Caco-2 (cell line): Measurements from ENCODE around the gene DPCD. TPM values are rescaled to one million over a fixed set of nuclear protein-coding genes. Genes with fewer than 3 reads are reported as not detected.

Experiments used
- BruUV-seq: library from RNA; stranded (reverse); fragments of 400-500 nt; replicated peaks from 2 replicates; lab custom pipeline; 2021; lab: Mats Ljungman, UMichigan
- CTCF ChIA-PET: fragments of 300-600 bp; sonication (Branson Sonifier 250); formaldehyde crosslinking; loops from one replicate; lab custom pipeline; 2022; ENCODE audit warnings: antibody characterized with exemption; lab: Charles Lee
- POLR2A ChIA-PET: fragments of 300-600 bp; sonication (Branson Sonifier 250); formaldehyde crosslinking; loops from one replicate; lab custom pipeline; 2022; ENCODE audit warnings: antibody characterized with exemption; lab: Charles Lee
- DNase-seq, 2 experiments: peaks; one replicate each; pipeline versions ENCODE4 v3.0.0 to v3.0.0-alpha.2; 2020 to 2022
- H3K27me3 ChIP-seq: replicated peaks from 2 replicates; pipeline ENCODE4 v1.6.0; 2011; ENCODE audit warnings: low read length; ENCODE audit not compliant: control insufficient read depth, insufficient read depth
- H3K36me3 ChIP-seq: 2 replicates; pipeline ENCODE4 v1.5.1; 2011; ENCODE audit warnings: low read length; ENCODE audit not compliant: control insufficient read depth, insufficient read depth
- H3K4me1 ChIP-seq: fragments of 250-450 bp; sonication (Bioruptor Pico); 2 replicates; pipeline ENCODE4 v1.5.1; 2020; ENCODE audit warnings: mild to moderate bottlenecking
- H3K4me3 ChIP-seq: 2 replicates; pipeline ENCODE4 v1.5.1; 2011; ENCODE audit warnings: low read depth, mild to moderate bottlenecking, control low read depth, low read length
- H3K9me3 ChIP-seq: fragments of 250-450 bp; sonication (Bioruptor Pico); 2 replicates; pipeline ENCODE4 v1.5.1; 2020; ENCODE audit warnings: mild to moderate bottlenecking, moderate library complexity
- H3K27ac Mint-ChIP-seq: one replicate; pipeline ENCODE4 v1.8.0; 2022; ENCODE audit warnings: mixed read lengths; ENCODE audit not compliant: unreplicated experiment
- H3K27me3 Mint-ChIP-seq: one replicate; pipeline ENCODE4 v1.8.0; 2022; ENCODE audit warnings: mixed read lengths; ENCODE audit not compliant: insufficient read depth, unreplicated experiment
- H3K36me3 Mint-ChIP-seq: one replicate; pipeline ENCODE4 v1.8.0; 2022; ENCODE audit warnings: mild to moderate bottlenecking, mixed read lengths; ENCODE audit not compliant: insufficient read depth, unreplicated experiment
- H3K4me1 Mint-ChIP-seq: one replicate; pipeline ENCODE4 v1.8.0; 2022; ENCODE audit warnings: low read depth, mixed read lengths; ENCODE audit not compliant: unreplicated experiment
- H3K4me3 Mint-ChIP-seq: one replicate; pipeline ENCODE4 v1.8.0; 2022; ENCODE audit warnings: mild to moderate bottlenecking, moderate library complexity, mixed read lengths; ENCODE audit not compliant: unreplicated experiment
- H3K9me3 Mint-ChIP-seq: one replicate; pipeline ENCODE4 v1.8.0; 2022; ENCODE audit warnings: mixed read lengths; ENCODE audit not compliant: unreplicated experiment
- intact Hi-C: fragments of 100-400 bp; cut with micrococcal nuclease; formaldehyde crosslinking; loops from one replicate; pipeline ENCODE4 v1.10.0; 2022; ENCODE audit not compliant: unreplicated experiment
- total RNA-seq: library from RNA; stranded (reverse); gene quantifications from 2 replicates; pipeline ENCODE4 v1.2.3, GENCODE V29; 2022
- TF ChIP-seq, protein P1 (sequence below), 2 experiments: fragments of 200-600 bp in 1 of 2; IDR thresholded peaks; 1 replicate in 1 of 2; 2 replicates in 1 of 2; pipeline versions ENCODE4 v1.5.1 to v1.8.0; 2011 to 2022; ENCODE audit warnings: antibody characterized with exemption in 1 of 2, control low read depth in 1 of 2, inconsistent platforms in 1 of 2, low read depth in 1 of 2, low read length in 1 of 2, mild to moderate bottlenecking in 1 of 2, moderate library complexity in 1 of 2; ENCODE audit not compliant: insufficient read depth in 1 of 2, severe bottlenecking in 1 of 2, unreplicated experiment in 1 of 2

Gene DPCD
- total RNA-seq, 1 experiment from 2014 or later, result 13.1 TPM

DNA sequence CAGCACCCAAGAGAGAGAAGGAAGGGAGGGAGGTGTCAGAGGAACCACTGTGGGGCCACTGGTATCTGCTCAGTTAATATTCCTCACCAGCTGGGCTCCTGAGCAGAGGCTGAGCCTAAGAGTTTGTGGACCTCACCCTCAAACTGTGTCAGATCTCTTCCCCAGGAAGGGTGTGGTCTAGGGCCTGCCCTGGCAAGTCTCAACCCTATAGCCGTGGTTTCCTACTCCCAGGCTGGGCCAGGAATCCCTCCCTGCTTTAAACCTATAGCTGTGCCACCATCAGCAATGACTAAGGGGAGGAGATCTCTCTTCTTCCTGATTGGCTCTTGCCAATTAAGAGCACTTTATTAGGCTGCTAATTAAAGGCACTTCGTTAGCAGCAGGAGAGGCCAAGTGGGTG lies 29.9 kb upstream of the DPCD start:
- DNase-seq, result no peak
- no TSS peak for BruUV-seq
- H3K27me3 Mint-ChIP-seq, result no peaks in the 10 kb centered on the region
- no peak overlapping the region for H3K4me3 Mint-ChIP-seq
- no peak overlapping the region for H3K27ac Mint-ChIP-seq
- H3K9me3 ChIP-seq, result no peaks in the 10 kb centered on the region
- H3K36me3 ChIP-seq, result no peaks in the 10 kb centered on the region
- no peaks in the 10 kb centered on the region for H3K27me3 ChIP-seq
- peaks cover 16% of the 10 kb centered on the region for H3K36me3 Mint-ChIP-seq
- TF ChIP-seq, protein P1, sequence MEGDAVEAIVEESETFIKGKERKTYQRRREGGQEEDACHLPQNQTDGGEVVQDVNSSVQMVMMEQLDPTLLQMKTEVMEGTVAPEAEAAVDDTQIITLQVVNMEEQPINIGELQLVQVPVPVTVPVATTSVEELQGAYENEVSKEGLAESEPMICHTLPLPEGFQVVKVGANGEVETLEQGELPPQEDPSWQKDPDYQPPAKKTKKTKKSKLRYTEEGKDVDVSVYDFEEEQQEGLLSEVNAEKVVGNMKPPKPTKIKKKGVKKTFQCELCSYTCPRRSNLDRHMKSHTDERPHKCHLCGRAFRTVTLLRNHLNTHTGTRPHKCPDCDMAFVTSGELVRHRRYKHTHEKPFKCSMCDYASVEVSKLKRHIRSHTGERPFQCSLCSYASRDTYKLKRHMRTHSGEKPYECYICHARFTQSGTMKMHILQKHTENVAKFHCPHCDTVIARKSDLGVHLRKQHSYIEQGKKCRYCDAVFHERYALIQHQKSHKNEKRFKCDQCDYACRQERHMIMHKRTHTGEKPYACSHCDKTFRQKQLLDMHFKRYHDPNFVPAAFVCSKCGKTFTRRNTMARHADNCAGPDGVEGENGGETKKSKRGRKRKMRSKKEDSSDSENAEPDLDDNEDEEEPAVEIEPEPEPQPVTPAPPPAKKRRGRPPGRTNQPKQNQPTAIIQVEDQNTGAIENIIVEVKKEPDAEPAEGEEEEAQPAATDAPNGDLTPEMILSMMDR (IDR thresholded peaks at IDR 0.05; ENCODE audit: insufficient read depth in 1 of 2, low read depth in 1 of 2, low read length in 1 of 2, severe bottlenecking in 1 of 2, unreplicated experiment in 1 of 2), result no peak
- H3K4me1 ChIP-seq, result no peaks in the 10 kb centered on the region
- POLR2A ChIA-PET, result no interaction called here
- H3K4me1 Mint-ChIP-seq, result no peaks in the 10 kb centered on the region
- no peaks in the 10 kb centered on the region for H3K9me3 Mint-ChIP-seq
- no peak overlapping the region for H3K4me3 ChIP-seq
- CTCF ChIA-PET, result no interaction called here
- intact Hi-C loops, result no loop called here

DNA sequence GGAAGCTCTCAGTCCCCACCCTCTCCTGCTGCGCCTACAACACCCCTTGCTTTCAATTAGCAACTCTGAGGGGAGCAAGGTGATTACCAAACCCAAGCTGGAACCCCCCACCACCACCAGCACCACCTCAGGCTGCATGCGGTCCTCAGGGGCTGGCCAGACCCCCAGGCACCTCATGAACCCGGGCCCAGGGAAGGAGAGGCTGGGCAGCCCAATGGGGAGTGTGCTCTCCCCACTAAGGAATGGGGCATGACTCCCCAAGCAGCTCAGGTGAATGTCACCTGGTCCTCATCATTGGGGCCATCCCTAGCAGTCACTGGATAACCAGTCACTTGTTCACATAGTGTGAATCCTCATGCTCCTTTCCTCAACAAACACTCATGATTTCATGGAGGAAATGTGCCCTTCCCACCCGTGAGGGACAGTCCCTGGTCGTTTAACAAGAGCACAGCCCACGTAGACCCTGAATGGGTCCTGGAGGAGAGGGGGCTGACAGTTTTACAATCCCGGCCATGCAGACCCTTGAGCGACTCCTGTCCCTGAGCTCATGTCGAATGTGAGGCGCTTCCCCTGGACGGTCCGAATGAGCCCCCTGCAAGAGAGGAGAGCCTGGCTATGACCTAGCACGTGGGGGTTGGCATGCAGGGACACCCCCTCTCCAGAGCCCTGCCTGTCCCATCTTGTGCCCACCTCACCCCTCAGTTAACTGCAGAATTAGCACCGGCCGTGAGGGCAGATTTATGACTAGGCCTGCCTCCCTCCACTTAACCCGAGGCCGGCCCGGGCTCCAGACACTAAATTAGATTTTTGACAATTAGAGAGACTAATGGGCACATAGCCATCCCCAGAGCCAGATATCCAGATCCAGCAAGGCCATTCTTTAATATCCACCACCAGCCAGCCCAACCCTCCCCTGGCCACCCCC lies 29.2 kb upstream of the DPCD start:
- Histone ChIP-seq H3K9me3 (no peaks in the 10 kb centered on the region), H3K4me1 (no peaks in the 10 kb centered on the region), H3K36me3 (no peaks in the 10 kb centered on the region), H3K4me3 (no peak overlapping the region), H3K27me3 (no peaks in the 10 kb centered on the region)
- no peak for DNase-seq
- TF ChIP-seq, protein P1 (IDR thresholded peaks at IDR 0.05; ENCODE audit: insufficient read depth in 1 of 2, low read depth in 1 of 2, low read length in 1 of 2, severe bottlenecking in 1 of 2, unreplicated experiment in 1 of 2), result no peak
- Mint-ChIP-seq H3K4me3 (no peak overlapping the region), H3K4me1 (no peaks in the 10 kb centered on the region), H3K27ac (no peak overlapping the region), H3K36me3 (peaks cover 16% of the 10 kb centered on the region), H3K27me3 (no peaks in the 10 kb centered on the region), H3K9me3 (no peaks in the 10 kb centered on the region)
- no TSS peak for BruUV-seq
- CTCF ChIA-PET, result no interaction called here
- intact Hi-C loops, result no loop called here
- POLR2A ChIA-PET, result no interaction called here

DNA sequence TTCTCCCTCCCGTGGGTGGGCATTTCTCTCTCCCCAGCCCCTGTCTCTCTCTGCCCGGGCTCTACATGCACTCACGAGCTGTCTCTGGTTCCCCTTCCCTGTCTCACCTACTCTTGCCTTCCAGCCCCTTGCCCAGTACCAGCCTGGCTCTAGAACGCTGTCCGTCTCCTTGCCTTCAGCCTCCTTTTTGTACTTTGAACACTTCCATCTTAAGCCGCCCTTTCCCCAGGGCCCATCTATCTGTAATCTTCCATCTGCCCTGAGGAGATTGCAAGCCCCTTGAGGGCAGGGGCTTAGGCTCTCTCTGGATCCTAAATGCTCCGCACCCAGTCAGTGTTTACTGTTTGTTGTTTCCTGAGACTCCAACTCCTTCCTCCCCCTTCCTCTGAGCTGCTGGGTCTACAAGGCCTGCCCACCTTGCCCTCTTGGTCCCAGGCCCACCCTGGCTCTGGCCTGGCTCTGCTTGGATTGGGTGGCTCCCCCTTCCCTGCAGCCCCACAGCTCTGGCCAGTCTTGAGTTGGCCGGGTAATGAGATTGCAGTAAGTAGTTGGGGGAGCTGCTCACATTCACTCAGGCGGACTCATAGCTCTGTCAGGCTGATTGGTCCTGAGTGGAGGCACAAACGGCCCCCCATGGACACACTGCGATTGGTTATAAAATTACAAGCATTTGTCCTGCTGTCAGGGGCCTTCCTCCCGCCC lies 28.4 kb upstream of the DPCD start:
- ChIA-PET POLR2A (no interaction called here), CTCF (no interaction called here)
- Histone ChIP-seq H3K27me3 (no peaks in the 10 kb centered on the region), H3K4me3 (no peak overlapping the region), H3K36me3 (no peaks in the 10 kb centered on the region), H3K9me3 (no peaks in the 10 kb centered on the region), H3K4me1 (no peaks in the 10 kb centered on the region)
- intact Hi-C loops, result no loop called here
- Mint-ChIP-seq H3K27ac (no peak overlapping the region), H3K4me1 (no peaks in the 10 kb centered on the region), H3K9me3 (no peaks in the 10 kb centered on the region), H3K4me3 (no peak overlapping the region), H3K27me3 (no peaks in the 10 kb centered on the region), H3K36me3 (peaks cover 16% of the 10 kb centered on the region)
- no TSS peak for BruUV-seq
- no peak for DNase-seq
- TF ChIP-seq, protein P1 (IDR thresholded peaks at IDR 0.05; ENCODE audit: insufficient read depth in 1 of 2, low read depth in 1 of 2, low read length in 1 of 2, severe bottlenecking in 1 of 2, unreplicated experiment in 1 of 2), result no peak
